ENCODE results near the gene FGF4.

FGF4 gene

GRCh38 chr11:69775163-69775755 is at the start of gene FGF4:
Gene FGF4, minus strand, starts transcription at chr11:69775341. Its CDS starts 257 bp downstream, at chr11:69775084.
- no peak for DNase-seq (ENCODE audit: low read depth in 3 of 3)

GRCh38 chr11:69823641-69824265 is 48.6 kb upstream of the FGF4 start:
- DNase-seq (ENCODE audit: low read depth in 3 of 3) = no peak

GRCh38 chr11:69822676-69823494 is 47.7 kb upstream of the FGF4 start:
- no peak for DNase-seq (ENCODE audit: low read depth in 3 of 3)

- DNase-seq (ENCODE audit: low read depth in 3 of 3) = no peak
These were observed 46.4 kb upstream of the FGF4 start for GRCh38 chr11:69821511-69822040.

- no peak for DNase-seq (ENCODE audit: low read depth in 3 of 3)
These were observed 45.3 kb upstream of the FGF4 start for GRCh38 chr11:69820441-69820840.

GRCh38 chr11:69819541-69820070 is 44.5 kb upstream of the FGF4 start:
- DNase-seq (ENCODE audit: low read depth in 3 of 3) = no peak

GRCh38 chr11:69818603-69819441 is 43.7 kb upstream of the FGF4 start, which contains the start of gene FGF3:
Gene FGF3, minus strand, starts transcription at chr11:69819416. Its CDS starts 483 bp downstream, at chr11:69818933.
- DNase-seq (ENCODE audit: low read depth in 3 of 3) = no peak

GRCh38 chr11:69818231-69818602 is 43.1 kb upstream of the FGF4 start:
- no peak for DNase-seq (ENCODE audit: low read depth in 3 of 3)

- DNase-seq (ENCODE audit: low read depth in 3 of 3) = no peak
These were observed 42.4 kb upstream of the FGF4 start for GRCh38 chr11:69817265-69818230.

GRCh38 chr11:69816671-69817070 is 41.5 kb upstream of the FGF4 start:
- no peak for DNase-seq (ENCODE audit: low read depth in 3 of 3)

GRCh38 chr11:69815973-69816372 is 40.8 kb upstream of the FGF4 start:
- DNase-seq (ENCODE audit: low read depth in 3 of 3) = no peak

GRCh38 chr11:69814902-69815301 is 39.8 kb upstream of the FGF4 start:
- no peak for DNase-seq (ENCODE audit: low read depth in 3 of 3)

GRCh38 chr11:69814411-69814810 is 39.3 kb upstream of the FGF4 start:
- no peak for DNase-seq (ENCODE audit: low read depth in 3 of 3)

- DNase-seq (ENCODE audit: low read depth in 3 of 3) = no peak
These were observed 38.7 kb upstream of the FGF4 start for GRCh38 chr11:69813839-69814238.

GRCh38 chr11:69812946-69813345 is 37.8 kb upstream of the FGF4 start:
- no peak for DNase-seq (ENCODE audit: low read depth in 3 of 3)

- DNase-seq (ENCODE audit: low read depth in 3 of 3) = no peak
These were observed 37.1 kb upstream of the FGF4 start for GRCh38 chr11:69812256-69812655.

- no peak for DNase-seq (ENCODE audit: low read depth in 3 of 3)
These were observed 36.3 kb upstream of the FGF4 start for GRCh38 chr11:69811431-69811830.

GRCh38 chr11:69810289-69811118 is 35.4 kb upstream of the FGF4 start:
- no peak for DNase-seq (ENCODE audit: low read depth in 3 of 3)

GRCh38 chr11:69808667-69809086 is 33.5 kb upstream of the FGF4 start:
- DNase-seq (ENCODE audit: low read depth in 3 of 3) = no peak
